Prostate gland (tissue), 2 donors: ENCODE data around the gene SPSB4. TPM values are rescaled to one million over a fixed set of nuclear protein-coding genes. Genes with fewer than 3 reads are reported as not detected.

Source experiments
- DNase-seq: peaks from one replicate; pipeline ENCODE4 v3.0.0-alpha.2; 2019; ENCODE audit warnings: low spot score
- H3K27ac ChIP-seq, 2 donors: fragments of 200-600 bp; sonication (generic); 2 replicates each; pipeline ENCODE4 v1.5.1; 2017 to 2019
- H3K27me3 ChIP-seq: fragments of 200-600 bp; sonication (generic); replicated peaks from 2 replicates; pipeline ENCODE4 v1.5.1; 2019; ENCODE audit not compliant: insufficient read depth
- H3K36me3 ChIP-seq, 2 donors: fragments of 200-600 bp; sonication (generic); 1 replicate in 1 of 2; 2 replicates in 1 of 2; pipeline versions ENCODE4 v1.5.1 to v1.8.1; 2017 to 2019
- H3K4me1 ChIP-seq: fragments of 200-600 bp; sonication (generic); replicated peaks from 2 replicates; pipeline ENCODE4 v1.5.1; 2019
- H3K4me3 ChIP-seq, 2 donors: fragments of 200-600 bp; sonication (generic); 2 replicates each; pipeline ENCODE4 v1.5.1; 2017 to 2019
- H3K9me3 ChIP-seq: fragments of 200-600 bp; sonication (generic); 2 replicates; pipeline ENCODE4 v1.5.1; 2017
- CTCF ChIP-seq, 4 experiments: fragments of 200-600 bp in 2 of 4; fragments of 450-650 bp in 2 of 4; sonication (generic) in 2 of 4; IDR thresholded peaks; 1 replicate in 3 of 4; 2 replicates in 1 of 4; pipeline ENCODE4 v1.5.1; 2016 to 2019; ENCODE audit warnings: antibody characterized with exemption in 4 of 4, mild to moderate bottlenecking in 2 of 4, moderate library complexity in 2 of 4
- POLR2A ChIP-seq: fragments of 450-650 bp; IDR thresholded peaks from one replicate; pipeline ENCODE4 v1.6.1; 2016; ENCODE audit warnings: antibody characterized with exemption, mild to moderate bottlenecking
- POLR2AphosphoS5 ChIP-seq: sonication (generic); formaldehyde crosslinking; IDR thresholded peaks from one replicate; pipeline ENCODE4 v1.6.1; 2017; ENCODE audit warnings: antibody characterized with exemption
- WGBS: methylation state at CpG from one replicate; pipeline ENCODE4 v1.1.5; 2018; 5-methylcytosine and 5-hydroxymethylcytosine counted together
- intact Hi-C: fragments of 100-400 bp; cut with DNase I; formaldehyde crosslinking; loops from one replicate; pipeline ENCODE4 v1.14.2; 2022
- total RNA-seq, 2 donors: library from RNA; depleted of rRNA; stranded (reverse); fragments of >200 nt; gene quantifications; one replicate each; pipeline ENCODE4 v1.1.0, GENCODE V29; 2016

The SPSB4 gene
- total RNA-seq, 2 donors from 2014 or later: 1.0 TPM; not detected in 1

GRCh38 chr3:141122455-141123030 is 71.4 kb downstream of the SPSB4 start:
- no peaks in the 10 kb centered on the region for H3K9me3 ChIP-seq
- no peaks in the 10 kb centered on the region for H3K36me3 ChIP-seq
- 74% methylated on average over 16 of the region's 16 CpGs for WGBS
- no peaks in the 10 kb centered on the region for H3K27me3 ChIP-seq
- intact Hi-C loops: no loop called here
- no peak overlapping the region for H3K27ac ChIP-seq
- H3K4me1 ChIP-seq: no peaks in the 10 kb centered on the region
- DNase-seq: no peak
- H3K4me3 ChIP-seq: no peak overlapping the region
- TF ChIP-seq POLR2AphosphoS5 (no peak), CTCF (IDR thresholded peaks at IDR 0.05) (no peak), POLR2A (no peak)

- TF ChIP-seq POLR2A (no peak), POLR2AphosphoS5 (no peak), CTCF (IDR thresholded peaks at IDR 0.05) (no peak)
- 61% methylated on average over 4 of the region's 4 CpGs for WGBS
- Histone ChIP-seq H3K27me3 (no peaks in the 10 kb centered on the region), H3K27ac (no peak overlapping the region), H3K36me3 (no peaks in the 10 kb centered on the region), H3K4me3 (no peak overlapping the region), H3K9me3 (no peaks in the 10 kb centered on the region), H3K4me1 (no peaks in the 10 kb centered on the region)
- intact Hi-C loops: no loop called here
- DNase-seq: no peak
Observed at GRCh38 chr3:141123677-141124410, 72.7 kb downstream of the SPSB4 start.

- Histone ChIP-seq H3K4me3 (no peak overlapping the region), H3K36me3 (no peaks in the 10 kb centered on the region), H3K27ac (no peak overlapping the region), H3K9me3 (no peaks in the 10 kb centered on the region), H3K27me3 (no peaks in the 10 kb centered on the region), H3K4me1 (no peaks in the 10 kb centered on the region)
- TF ChIP-seq POLR2A: no peak
- no peak for TF ChIP-seq CTCF (IDR thresholded peaks at IDR 0.05)
- TF ChIP-seq POLR2AphosphoS5: no peak
- WGBS: 83% methylated on average over 5 of the region's 5 CpGs
- DNase-seq: no peak
- intact Hi-C loops: no loop called here
Observed at GRCh38 chr3:141124715-141125114, 73.6 kb downstream of the SPSB4 start.

GRCh38 chr3:141125351-141125750 is 74.2 kb downstream of the SPSB4 start:
- Histone ChIP-seq H3K27ac (no peak overlapping the region), H3K27me3 (no peaks in the 10 kb centered on the region), H3K4me1 (no peaks in the 10 kb centered on the region), H3K36me3 (no peaks in the 10 kb centered on the region), H3K4me3 (no peak overlapping the region), H3K9me3 (no peaks in the 10 kb centered on the region)
- intact Hi-C loops: no loop called here
- TF ChIP-seq POLR2A (no peak), CTCF (IDR thresholded peaks at IDR 0.05) (no peak), POLR2AphosphoS5 (no peak)
- no peak for DNase-seq

- TF ChIP-seq CTCF (IDR thresholded peaks at IDR 0.05) (no peak), POLR2AphosphoS5 (no peak), POLR2A (no peak)
- no peak for DNase-seq
- Histone ChIP-seq H3K4me3 (no peak overlapping the region), H3K9me3 (no peaks in the 10 kb centered on the region), H3K27ac (no peak overlapping the region), H3K27me3 (no peaks in the 10 kb centered on the region), H3K36me3 (no peaks in the 10 kb centered on the region), H3K4me1 (no peaks in the 10 kb centered on the region)
- WGBS: 94% methylated on average over 6 of the region's 9 CpGs
- intact Hi-C loops: no loop called here
Observed at GRCh38 chr3:141126661-141127343, 75.7 kb downstream of the SPSB4 start.
